ENCODE results near the gene OTOR. TPM values are rescaled to one million over a fixed set of nuclear protein-coding genes. Genes with fewer than 3 reads are reported as not detected.

The OTOR gene
- total RNA-seq, 1 experiment from 2014 or later: not detected

DNA sequence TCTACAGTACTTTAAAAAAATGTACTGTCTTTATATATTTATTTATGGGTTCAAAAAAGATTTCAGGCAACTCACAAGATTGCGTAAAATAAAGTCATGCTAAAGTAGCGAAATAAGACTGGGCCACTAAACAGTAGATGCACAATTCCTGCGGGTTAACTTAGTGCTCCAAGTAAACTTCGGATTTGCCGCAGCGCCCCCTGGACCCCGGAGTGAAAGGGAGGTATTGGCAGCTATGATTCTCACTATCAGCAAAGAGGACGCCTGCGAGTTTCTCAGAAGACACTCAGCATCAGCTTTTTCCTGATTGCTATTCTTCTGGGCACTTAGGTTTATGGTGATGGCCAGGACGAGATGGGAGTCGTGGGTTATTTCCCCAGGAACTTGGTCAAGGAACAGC, 1.4 kb downstream of the OTOR start:
- no peak for DNase-seq (ENCODE audit: low read depth)

DNA sequence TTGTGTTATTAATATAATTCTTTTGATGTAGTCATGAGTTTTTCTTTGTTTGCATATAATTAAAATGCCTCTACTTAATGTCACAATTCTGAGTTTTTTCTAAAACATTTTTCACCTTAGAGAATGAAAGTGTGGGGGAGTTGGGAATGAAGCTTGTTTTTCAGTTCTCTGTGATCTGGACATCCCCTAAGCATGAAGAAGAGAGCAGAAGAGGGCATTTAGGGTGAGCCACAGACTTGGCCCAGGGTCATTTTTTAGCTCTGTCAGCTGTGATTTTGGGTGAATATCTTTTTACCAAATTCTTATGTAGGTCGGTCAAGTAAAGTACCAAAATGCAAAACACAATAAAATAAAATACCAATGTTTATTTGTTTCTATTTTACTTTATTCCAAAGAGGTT, 3.9 kb downstream of the OTOR start:
- no peak for DNase-seq (ENCODE audit: low read depth)

DNA sequence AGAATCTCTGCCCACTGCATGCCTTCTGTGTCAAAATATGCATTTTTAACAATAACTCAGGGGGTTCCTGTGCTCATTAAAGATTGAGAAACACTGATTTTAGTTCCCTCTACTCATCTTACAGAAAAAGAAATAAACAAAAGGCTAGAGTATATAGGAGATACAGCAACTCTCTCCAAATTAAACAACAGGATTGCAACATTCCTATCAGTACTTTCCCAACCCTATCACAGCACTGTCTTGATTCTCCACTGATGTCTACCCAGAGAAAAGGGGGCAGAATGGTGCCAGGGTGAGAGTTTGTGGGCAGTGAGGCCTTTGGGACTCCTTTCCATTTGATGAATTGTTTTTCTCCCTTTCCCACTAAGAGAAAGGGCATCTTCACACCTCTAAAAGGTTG, 4.7 kb downstream of the OTOR start:
- no peak for DNase-seq (ENCODE audit: low read depth)

DNA sequence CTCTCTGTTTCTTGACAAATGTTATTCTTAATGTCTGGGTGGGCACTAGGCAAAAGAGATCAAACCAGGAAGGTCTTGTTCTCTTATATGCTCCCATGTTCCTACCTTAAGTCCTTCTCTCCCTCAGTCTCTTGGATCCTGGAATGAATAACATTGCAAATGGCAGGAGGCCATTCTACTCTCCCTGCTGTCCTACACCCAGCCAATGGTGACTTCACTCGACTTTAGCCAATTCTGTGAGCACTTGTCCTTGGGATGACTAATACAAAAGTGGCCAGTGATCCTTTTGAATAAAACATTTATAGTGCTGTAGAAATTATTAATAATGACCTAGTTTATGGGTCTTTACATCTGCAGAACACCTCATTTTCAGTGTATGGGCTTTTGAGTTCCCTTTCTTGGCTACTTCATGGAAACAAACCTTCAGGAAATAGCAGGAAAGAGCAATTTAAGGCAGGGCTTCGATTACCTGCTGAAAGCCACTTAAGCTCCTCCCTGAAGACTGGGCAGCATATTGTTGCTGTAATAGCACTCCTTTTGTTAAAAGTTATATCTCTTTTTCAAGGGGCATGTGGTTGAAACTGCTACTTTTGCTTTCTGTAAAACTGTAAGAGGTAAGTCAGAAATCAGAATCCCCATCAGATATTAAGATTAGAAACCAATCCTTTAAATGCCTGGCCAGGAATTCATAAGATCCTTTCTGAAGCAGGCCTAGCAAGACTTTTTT, 10.5 kb downstream of the OTOR start:
- no peak for DNase-seq (ENCODE audit: low read depth)

DNA sequence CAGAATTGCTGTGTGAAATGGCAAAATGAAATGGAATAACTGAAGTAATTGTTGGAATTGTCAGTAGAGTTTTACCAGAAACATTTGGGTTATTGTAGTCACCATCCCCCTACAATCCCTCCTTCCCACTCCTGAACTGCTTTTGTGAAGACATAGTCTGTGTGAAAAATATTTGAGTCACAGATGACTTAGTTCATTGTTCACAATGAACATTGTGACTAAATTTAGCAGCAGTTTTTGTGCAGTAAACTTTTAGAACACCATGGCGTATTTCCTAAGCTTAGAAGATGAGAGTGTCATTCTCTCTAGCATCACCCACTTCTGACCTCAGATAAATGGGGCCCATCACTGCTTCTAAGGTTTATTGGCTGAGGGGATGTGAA, 11.0 kb downstream of the OTOR start:
- DNase-seq (ENCODE audit: low read depth): no peak

DNA sequence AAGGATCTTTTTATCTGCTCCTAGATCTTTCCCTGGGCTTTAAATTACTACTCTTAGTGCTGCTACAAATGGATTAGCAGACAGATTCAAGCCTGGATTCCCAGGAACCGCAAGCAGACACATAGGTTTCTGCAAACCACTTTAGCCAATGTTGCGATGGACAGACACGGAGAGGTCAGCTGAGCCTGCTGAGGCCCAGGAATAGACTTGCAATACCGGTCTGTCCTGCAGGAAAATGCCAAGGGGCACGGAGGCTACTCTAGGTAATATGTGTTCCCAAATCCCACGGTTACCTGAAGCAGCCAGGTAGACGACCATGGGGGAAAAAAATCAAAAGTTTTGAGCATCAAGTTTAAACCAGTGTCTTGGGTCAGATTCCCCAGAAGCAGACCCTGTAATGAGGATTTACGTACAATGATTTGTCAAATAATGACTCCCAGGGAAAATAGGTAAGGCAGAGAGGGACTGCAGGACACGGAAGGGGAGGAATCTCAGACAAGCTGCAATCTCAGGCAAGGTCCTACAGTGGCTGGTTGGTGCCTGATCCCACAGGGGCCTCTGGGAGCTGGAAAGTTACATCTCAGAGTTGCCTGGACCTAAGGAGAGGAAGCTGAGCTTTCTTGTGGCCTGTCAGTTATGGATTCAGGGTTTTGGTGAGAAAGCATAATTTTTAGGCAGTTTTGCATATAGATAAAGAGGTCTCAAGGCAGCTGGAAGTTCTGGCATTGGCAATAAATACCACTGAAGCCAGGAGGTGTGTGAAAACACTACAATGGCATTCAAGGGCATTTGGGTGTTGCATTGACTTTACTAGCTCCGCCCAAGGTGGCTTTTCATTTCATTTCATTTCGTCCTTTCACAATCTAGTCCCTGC, 12.5 kb downstream of the OTOR start:
- no peak for DNase-seq (ENCODE audit: low read depth)

DNA sequence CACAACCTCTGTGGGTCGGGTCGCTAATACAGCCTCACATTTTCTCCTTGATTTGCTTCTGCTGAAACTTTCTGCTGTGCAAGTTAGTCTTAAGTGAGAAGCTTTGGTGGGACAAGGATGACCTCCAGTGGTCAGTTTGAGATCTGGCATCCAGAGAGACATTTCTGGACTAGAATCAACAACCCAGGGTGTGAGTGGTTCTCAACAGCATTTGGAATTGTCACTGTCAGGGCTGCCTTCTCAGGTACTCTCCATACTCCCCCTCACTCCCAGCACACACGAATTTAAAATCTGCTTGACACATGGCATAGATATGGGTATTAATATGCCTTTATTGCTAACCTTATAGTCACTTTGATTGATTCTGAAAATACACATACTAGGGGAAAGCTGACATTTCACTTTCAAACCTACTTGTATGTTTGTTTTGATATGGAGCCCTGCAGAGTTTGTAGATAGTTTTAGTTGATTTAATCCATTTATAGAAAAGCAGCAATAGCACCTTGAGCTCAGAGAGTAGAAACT, 13.2 kb downstream of the OTOR start:
- peak; percentile 70 for DNase-seq (ENCODE audit: low read depth)

DNA sequence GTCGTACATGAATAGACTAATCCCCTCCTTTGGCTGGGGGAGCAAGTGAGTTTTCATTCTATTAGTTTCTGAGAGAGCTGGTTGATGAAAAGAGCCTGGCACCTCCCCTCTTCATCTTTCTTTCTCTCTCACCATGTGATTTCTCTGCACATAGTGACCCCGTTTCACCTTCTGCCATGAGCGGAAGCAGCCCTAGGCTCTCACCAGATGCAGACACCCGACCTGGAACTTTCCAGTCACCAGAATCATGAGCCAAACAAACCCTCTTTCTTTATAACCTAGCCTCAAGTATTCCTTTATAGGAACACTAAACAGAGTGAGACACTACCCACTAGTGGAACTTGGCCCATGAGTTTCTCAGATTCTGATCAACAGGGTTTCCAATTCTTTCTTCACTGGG, 16.4 kb downstream of the OTOR start:
- DNase-seq (ENCODE audit: low read depth): no peak

DNA sequence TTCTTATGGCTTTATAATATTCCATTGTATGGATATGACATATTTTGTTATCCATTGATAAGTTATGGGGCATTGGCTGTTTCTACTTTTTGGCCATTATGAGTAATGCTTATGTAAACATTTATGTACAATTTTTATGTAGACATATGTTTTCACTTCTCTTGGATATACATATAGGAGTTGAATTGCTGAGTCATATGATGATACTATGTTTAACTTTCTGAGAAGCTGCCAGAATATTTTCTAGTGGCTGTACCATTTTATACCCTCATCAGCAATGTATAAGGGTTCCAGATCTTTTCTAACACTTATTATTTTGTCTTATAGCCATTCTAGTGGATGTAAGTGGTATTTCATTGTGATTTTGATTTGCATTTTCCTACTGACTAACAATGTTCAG, 23.1 kb downstream of the OTOR start:
- DNase-seq (ENCODE audit: low read depth): no peak

DNA sequence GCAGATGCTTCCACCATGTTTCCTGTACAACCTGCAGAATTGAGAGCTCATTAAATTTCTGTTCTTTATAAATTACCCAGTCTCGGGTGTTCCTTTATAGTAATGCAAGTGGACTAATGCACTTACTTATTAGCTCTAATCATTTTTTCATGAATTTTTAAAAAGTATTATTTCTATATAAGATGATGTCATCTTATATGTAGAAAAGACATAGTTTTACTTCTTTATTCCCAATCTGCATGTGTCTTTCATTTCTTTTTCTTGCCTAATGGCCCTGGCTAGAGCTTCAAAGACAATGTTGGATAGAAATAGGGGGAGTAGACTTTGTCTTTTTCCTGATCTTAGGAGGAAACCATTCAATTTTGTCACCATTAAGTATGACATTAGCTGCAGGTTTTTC, 27.8 kb downstream of the OTOR start:
- DNase-seq (ENCODE audit: low read depth): no peak

DNA sequence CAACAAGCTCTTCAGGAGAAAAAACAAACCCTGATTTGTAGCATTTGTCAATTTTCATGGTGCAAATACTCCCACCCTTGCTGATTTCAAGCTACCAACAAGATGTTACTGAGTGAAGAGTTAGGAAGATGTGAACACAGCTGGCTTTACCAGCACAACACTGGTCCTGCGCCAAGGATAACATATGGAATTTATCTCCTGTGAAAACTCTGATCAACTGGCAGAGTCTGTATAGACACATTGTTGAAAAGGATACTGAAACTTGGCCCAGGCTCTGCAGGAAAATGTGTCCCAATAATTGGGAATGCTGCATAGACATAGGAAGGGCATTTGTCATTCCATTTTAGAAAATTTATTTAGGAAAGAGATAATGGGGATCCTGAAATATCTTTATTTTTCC, 29.0 kb downstream of the OTOR start:
- DNase-seq (ENCODE audit: low read depth): no peak

DNA sequence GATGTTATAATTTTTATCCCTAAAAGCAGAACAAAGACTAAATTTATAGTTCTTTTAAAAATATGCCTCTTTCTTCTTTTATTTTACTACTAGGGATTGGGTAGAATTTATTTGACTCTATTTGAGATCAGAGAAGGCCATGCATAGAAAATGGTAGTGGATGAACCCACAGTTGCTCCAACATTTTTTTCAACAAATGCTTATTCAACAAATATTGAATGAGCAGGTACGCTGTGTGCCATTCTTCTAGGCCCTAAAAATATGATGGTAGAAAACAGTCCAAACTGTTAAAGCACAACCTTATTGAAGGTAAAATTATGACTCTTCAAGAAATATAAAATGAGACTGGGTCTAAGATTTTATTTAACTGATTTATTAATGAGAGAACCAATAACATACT, 30.0 kb downstream of the OTOR start:
- DNase-seq (ENCODE audit: low read depth): no peak

DNA sequence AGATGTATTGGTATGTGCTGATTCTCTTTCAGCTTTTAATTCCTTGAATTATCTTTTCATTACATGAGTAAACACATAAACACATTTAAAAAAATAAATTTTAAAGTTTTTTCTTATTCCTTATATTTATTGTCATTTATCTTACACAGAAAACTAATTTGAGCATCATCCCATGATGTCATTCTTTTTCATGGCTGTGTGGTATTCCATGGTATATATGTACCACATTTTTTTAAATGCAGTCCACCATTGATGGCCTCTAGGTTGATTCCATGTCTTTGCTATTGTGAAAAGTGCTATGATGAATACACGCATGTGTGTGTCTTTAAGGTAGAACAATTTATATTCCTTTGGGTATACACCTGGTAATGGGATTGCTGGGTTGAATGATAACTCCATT, 33.3 kb downstream of the OTOR start:
- no peak for DNase-seq (ENCODE audit: low read depth)

DNA sequence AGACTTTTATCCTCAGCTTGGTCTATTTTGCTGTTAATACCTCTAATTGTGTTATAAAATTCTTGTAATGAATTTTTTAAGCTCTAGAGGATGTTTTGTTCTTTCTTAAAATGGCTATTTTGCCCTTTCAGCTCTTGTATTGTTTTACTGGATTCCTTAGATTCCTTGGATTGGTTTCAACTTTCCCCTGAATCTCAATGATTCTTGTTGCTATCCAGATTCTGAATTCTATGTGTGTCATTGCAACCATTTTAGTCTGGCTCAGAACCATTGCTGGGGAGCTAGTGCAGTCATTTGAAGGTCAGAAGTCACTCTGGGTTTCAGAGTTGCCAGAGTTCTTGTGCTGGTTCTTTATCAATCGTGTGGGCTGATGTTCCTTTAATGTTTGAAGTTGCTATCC, 37.1 kb downstream of the OTOR start:
- no peak for DNase-seq (ENCODE audit: low read depth)

Other genes with a start within 250 kb of the OTOR start
- 7.2 and 16.5 TPM in 2 replicates for gene KIF16B, start 174.9 kb upstream of the OTOR start, total RNA-seq (2014; rRNA removed; shearing (Covaris generic))
- gene SNRPB2, start 18.3 kb upstream of the OTOR start, total RNA-seq (2014; rRNA removed; shearing (Covaris generic)): 155 and 171 TPM in 2 replicates